Loucy (cell line): ENCODE results near the gene NAT8L.

Experiments
- H2AFZ ChIP-seq: fragments of 200-600 bp; sonication (generic); 2 replicates; pipeline ENCODE4 v1.6.0; 2016; ENCODE audit warnings: antibody characterized with exemption, mild to moderate bottlenecking, low read length, moderate library complexity
- H3F3A ChIP-seq: fragments of 200-600 bp; 2 replicates; pipeline ENCODE4 v1.6.0; 2016; ENCODE audit warnings: antibody characterized with exemption, low read depth, mild to moderate bottlenecking
- H3K27me3 ChIP-seq: fragments of 200-600 bp; sonication (generic); 2 replicates; pipeline ENCODE4 v1.6.1; 2014; ENCODE audit warnings: low read length, mild to moderate bottlenecking; ENCODE audit not compliant: insufficient read depth, poor library complexity, severe bottlenecking
- H3K36me3 ChIP-seq: fragments of 200-600 bp; sonication (generic); 2 replicates; pipeline ENCODE4 v1.6.1; 2016; ENCODE audit warnings: low read length; ENCODE audit not compliant: insufficient read depth
- H3K4me1 ChIP-seq: fragments of 200-600 bp; sonication (generic); 2 replicates; pipeline ENCODE4 v1.5.1; 2014; ENCODE audit warnings: low read length, mild to moderate bottlenecking; ENCODE audit not compliant: insufficient read depth, poor library complexity, severe bottlenecking
- H3K4me2 ChIP-seq: fragments of 200-600 bp; sonication (generic); 2 replicates; pipeline ENCODE4 v1.6.0; 2014; ENCODE audit warnings: antibody characterized with exemption, low read length, low read depth, mild to moderate bottlenecking; ENCODE audit not compliant: poor library complexity, severe bottlenecking
- H3K4me3 ChIP-seq: fragments of 200-600 bp; sonication (generic); 2 replicates; pipeline ENCODE4 v1.5.1; 2014; ENCODE audit warnings: low read length, mild to moderate bottlenecking, mixed read lengths; ENCODE audit not compliant: poor library complexity, severe bottlenecking
- H3K79me2 ChIP-seq: fragments of 200-600 bp; sonication (generic); 2 replicates; pipeline ENCODE4 v1.6.1; 2014; ENCODE audit warnings: low read length; ENCODE audit not compliant: insufficient read depth
- H3K9ac ChIP-seq: fragments of 200-600 bp; sonication (generic); 2 replicates; pipeline ENCODE4 v1.6.0; 2014; ENCODE audit warnings: mild to moderate bottlenecking, low read depth, low read length, moderate library complexity; ENCODE audit not compliant: poor library complexity, severe bottlenecking
- H3K9me2 ChIP-seq: fragments of 200-600 bp; sonication (generic); replicated peaks from 2 replicates; pipeline ENCODE4 v1.6.1; 2016; ENCODE audit warnings: low read depth, low read length, mixed read lengths
- H3K9me3 ChIP-seq: fragments of 200-600 bp; sonication (generic); 2 replicates; pipeline ENCODE4 v1.6.1; 2014; ENCODE audit warnings: mild to moderate bottlenecking, antibody characterized with exemption, low read length, low read depth; ENCODE audit not compliant: insufficient read depth
- H4K20me1 ChIP-seq: fragments of 200-600 bp; sonication (generic); 2 replicates; pipeline ENCODE4 v1.6.0; 2014; ENCODE audit warnings: antibody characterized with exemption, low read length, mild to moderate bottlenecking; ENCODE audit not compliant: insufficient read depth, poor library complexity, severe bottlenecking
- EZH2phosphoT487 ChIP-seq: fragments of 200-600 bp; IDR thresholded peaks from 2 replicates; pipeline ENCODE4 v1.6.1; 2018; ENCODE audit warnings: antibody characterized with exemption, mild to moderate bottlenecking, moderate library complexity, borderline replicate concordance
- TF ChIP-seq, protein P1 (sequence below): fragments of 200-600 bp; sonication (generic); conservative IDR thresholded peaks from 2 replicates; pipeline ENCODE4 v1.5.1; 2014; ENCODE audit warnings: mild to moderate bottlenecking, antibody characterized with exemption, low read length

NAT8L gene

GRCh38 chr4:2073808-2074481 is 14.8 kb downstream of the NAT8L start:
- Histone ChIP-seq H3K79me2 (no peaks in the 10 kb centered on the region), H2AFZ (no peak overlapping the region), H3K4me2 (no peak overlapping the region), H3K4me1 (no peaks in the 10 kb centered on the region), H3K9me2 (no peaks in the 10 kb centered on the region), H3K36me3 (no peaks in the 10 kb centered on the region), H3K27me3 (no peaks in the 10 kb centered on the region), H3K9me3 (no peaks in the 10 kb centered on the region), H3K4me3 (no peak overlapping the region), H3K9ac (no peak overlapping the region), H4K20me1 (no peaks in the 10 kb centered on the region), H3F3A (no peaks in the 10 kb centered on the region)
- TF ChIP-seq, protein P1, sequence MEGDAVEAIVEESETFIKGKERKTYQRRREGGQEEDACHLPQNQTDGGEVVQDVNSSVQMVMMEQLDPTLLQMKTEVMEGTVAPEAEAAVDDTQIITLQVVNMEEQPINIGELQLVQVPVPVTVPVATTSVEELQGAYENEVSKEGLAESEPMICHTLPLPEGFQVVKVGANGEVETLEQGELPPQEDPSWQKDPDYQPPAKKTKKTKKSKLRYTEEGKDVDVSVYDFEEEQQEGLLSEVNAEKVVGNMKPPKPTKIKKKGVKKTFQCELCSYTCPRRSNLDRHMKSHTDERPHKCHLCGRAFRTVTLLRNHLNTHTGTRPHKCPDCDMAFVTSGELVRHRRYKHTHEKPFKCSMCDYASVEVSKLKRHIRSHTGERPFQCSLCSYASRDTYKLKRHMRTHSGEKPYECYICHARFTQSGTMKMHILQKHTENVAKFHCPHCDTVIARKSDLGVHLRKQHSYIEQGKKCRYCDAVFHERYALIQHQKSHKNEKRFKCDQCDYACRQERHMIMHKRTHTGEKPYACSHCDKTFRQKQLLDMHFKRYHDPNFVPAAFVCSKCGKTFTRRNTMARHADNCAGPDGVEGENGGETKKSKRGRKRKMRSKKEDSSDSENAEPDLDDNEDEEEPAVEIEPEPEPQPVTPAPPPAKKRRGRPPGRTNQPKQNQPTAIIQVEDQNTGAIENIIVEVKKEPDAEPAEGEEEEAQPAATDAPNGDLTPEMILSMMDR: no peak
- TF ChIP-seq EZH2phosphoT487: no peak

DNA sequence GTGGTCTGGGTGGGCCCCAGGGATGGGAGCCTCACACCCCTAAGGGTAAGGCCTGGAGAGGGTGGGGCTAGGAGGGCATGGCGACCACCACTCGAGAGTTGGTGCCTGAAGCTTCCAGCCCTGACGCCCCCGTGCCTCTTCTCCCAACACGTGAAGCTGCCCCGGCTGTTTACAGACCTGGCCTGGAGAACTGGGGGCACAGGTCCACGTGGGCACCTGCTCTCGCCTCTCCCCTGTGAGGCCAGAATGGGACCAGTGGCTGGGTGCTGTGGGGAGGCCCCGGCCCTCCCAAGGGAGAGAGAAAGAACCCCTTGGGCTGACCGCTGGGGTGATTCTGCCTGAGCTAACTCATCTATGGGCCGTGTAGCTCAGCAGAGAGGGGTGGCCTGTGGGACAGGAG is 15.5 kb downstream of the NAT8L start:
- Histone ChIP-seq H3K4me1 (no peaks in the 10 kb centered on the region), H3K27me3 (no peaks in the 10 kb centered on the region), H3K36me3 (no peaks in the 10 kb centered on the region), H3K9me2 (no peaks in the 10 kb centered on the region), H2AFZ (no peak overlapping the region), H3K79me2 (no peaks in the 10 kb centered on the region), H3K9me3 (no peaks in the 10 kb centered on the region), H3K4me3 (no peak overlapping the region), H4K20me1 (no peaks in the 10 kb centered on the region), H3K9ac (no peak overlapping the region), H3F3A (no peaks in the 10 kb centered on the region), H3K4me2 (no peak overlapping the region)
- TF ChIP-seq, protein P1: no peak
- no peak for TF ChIP-seq EZH2phosphoT487

GRCh38 chr4:2075171-2075986 is 16.3 kb downstream of the NAT8L start:
- Histone ChIP-seq H3K9me3 (no peaks in the 10 kb centered on the region), H3K79me2 (no peaks in the 10 kb centered on the region), H3K4me1 (no peaks in the 10 kb centered on the region), H4K20me1 (no peaks in the 10 kb centered on the region), H3F3A (no peaks in the 10 kb centered on the region), H3K9me2 (no peaks in the 10 kb centered on the region), H3K4me3 (no peak overlapping the region), H3K4me2 (no peak overlapping the region), H2AFZ (no peak overlapping the region), H3K9ac (no peak overlapping the region), H3K27me3 (no peaks in the 10 kb centered on the region), H3K36me3 (no peaks in the 10 kb centered on the region)
- TF ChIP-seq, protein P1: no peak
